ENCODE results near the gene UNC13C. TPM values are rescaled to one million over a fixed set of nuclear protein-coding genes. Genes with fewer than 3 reads are reported as not detected.

Gene UNC13C
- total and polyA plus RNA-seq, 5 donors from 2014 or later: not detected

DNA sequence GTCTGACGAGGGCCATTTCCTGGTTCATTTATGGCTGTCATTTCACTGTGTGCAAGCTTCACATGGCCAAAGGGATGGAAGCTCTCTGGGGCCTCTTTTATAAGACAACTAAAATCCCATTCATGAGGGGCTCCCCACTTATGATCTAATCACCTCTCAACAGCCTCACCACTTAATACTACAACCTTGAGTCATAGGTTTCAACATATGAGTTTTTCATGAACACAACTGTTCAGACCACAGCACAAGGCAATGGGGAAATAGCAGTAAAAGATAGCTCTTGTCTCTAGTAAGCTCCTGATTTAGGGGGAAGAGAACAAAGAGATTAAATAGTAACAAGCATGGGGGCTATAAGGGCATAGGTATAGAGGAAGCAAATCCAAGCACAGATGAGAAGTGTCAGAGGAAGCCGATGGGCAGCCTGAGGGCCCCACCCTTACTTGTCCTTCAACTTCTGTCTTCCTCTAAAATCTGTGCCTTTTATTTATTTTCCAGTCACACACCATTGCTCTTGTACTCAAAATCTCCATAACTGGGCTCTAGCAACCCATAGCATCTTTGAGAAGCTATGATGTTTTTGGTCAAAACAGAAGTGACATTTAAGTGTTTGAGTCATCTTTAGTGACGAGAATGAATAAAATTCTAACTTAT lies 329.1 kb downstream of the UNC13C start:
- peaks cover 0 to 7% (median 2%) of the 10 kb centered on the region in 7 donors for H3K9me3 Mint-ChIP-seq
- Histone ChIP-seq H3K27me3 (ENCODE audit: control insufficient read depth, insufficient read depth, low read length) (no peaks in the 10 kb centered on the region), H3K9me3 (ENCODE audit: control insufficient read depth in 2 of 2, low read length in 2 of 2) (no peaks in the 10 kb centered on the region), H3K4me1 (ENCODE audit: control insufficient read depth, insufficient read depth, low read length, poor library complexity, severe bottlenecking) (no peaks in the 10 kb centered on the region), H3K27ac (ENCODE audit: insufficient read depth, low read length, poor library complexity, severe bottlenecking) (no peak overlapping the region), H3K36me3 (ENCODE audit: control insufficient read depth, insufficient read depth, low read length) (no peaks in the 10 kb centered on the region), H3K4me3 (ENCODE audit: low read depth, low read length) (no peak overlapping the region)
- no peaks in the 10 kb centered on the region for H3K27me3 Mint-ChIP-seq
- H3K4me1 Mint-ChIP-seq: no peaks in the 10 kb centered on the region
- ATAC-seq (ENCODE audit: low read depth in 2 of 2): no peak
- no peak for DNase-seq
- H3K4me3 Mint-ChIP-seq: no peak overlapping the region
- no peaks in the 10 kb centered on the region for H3K36me3 Mint-ChIP-seq
- no peak overlapping the region for H3K27ac Mint-ChIP-seq

DNA sequence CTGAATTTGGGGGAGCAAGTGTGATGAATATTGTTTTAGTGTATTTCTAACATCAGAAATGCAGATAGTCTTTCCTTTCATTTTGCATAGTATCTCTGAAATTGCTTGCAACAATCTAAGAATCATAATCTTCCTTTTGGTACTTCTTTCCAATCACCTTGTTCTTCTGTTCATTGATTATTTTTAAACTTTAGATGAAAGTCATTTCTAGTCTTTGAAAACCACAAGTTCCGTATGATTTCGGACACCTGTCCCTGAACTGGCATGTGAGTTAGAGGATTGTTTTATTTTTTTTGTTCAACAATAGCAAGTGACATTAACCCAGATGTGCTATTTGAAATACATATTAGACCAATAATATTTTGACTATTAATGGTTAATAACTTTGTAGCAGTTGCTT lies 329.7 kb downstream of the UNC13C start:
- Histone ChIP-seq H3K36me3 (ENCODE audit: control insufficient read depth, insufficient read depth, low read length) (no peaks in the 10 kb centered on the region), H3K9me3 (ENCODE audit: control insufficient read depth in 2 of 2, low read length in 2 of 2) (no peaks in the 10 kb centered on the region), H3K4me1 (ENCODE audit: control insufficient read depth, insufficient read depth, low read length, poor library complexity, severe bottlenecking) (no peaks in the 10 kb centered on the region), H3K4me3 (ENCODE audit: low read depth, low read length) (no peak overlapping the region), H3K27me3 (ENCODE audit: control insufficient read depth, insufficient read depth, low read length) (no peaks in the 10 kb centered on the region), H3K27ac (ENCODE audit: insufficient read depth, low read length, poor library complexity, severe bottlenecking) (no peak overlapping the region)
- Mint-ChIP-seq H3K4me1 (no peaks in the 10 kb centered on the region), H3K4me3 (no peak overlapping the region), H3K9me3 (peaks cover 0 to 7% (median 2%) of the 10 kb centered on the region in 7 donors), H3K27me3 (no peaks in the 10 kb centered on the region), H3K27ac (no peak overlapping the region), H3K36me3 (no peaks in the 10 kb centered on the region)
- ATAC-seq (ENCODE audit: low read depth in 2 of 2): no peak
- no peak for DNase-seq

DNA sequence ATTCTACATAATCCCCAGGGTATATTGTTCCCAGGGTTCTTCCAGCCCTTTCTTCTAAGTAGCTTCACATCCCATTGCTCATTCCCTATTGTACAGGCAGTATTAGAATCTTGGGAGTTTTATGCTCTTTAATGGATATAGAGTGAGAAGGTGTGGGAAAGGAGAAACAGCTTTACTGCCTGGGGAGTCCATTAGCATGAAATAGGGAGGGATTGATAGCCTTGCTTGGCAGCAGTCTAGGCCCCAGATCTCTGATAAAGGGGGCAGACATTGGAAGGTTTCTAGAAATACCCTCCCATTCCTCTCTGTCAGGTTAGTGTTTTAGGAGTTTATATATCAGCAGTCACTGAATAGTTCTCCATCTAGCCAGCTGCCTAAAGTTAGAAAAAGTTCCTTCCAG lies 334.3 kb downstream of the UNC13C start:
- Histone ChIP-seq H3K27me3 (ENCODE audit: control insufficient read depth, insufficient read depth, low read length) (no peaks in the 10 kb centered on the region), H3K36me3 (ENCODE audit: control insufficient read depth, insufficient read depth, low read length) (no peaks in the 10 kb centered on the region), H3K4me1 (ENCODE audit: control insufficient read depth, insufficient read depth, low read length, poor library complexity, severe bottlenecking) (no peaks in the 10 kb centered on the region), H3K27ac (ENCODE audit: insufficient read depth, low read length, poor library complexity, severe bottlenecking) (no peak overlapping the region), H3K9me3 (ENCODE audit: control insufficient read depth in 2 of 2, low read length in 2 of 2) (no peaks in the 10 kb centered on the region), H3K4me3 (ENCODE audit: low read depth, low read length) (no peak overlapping the region)
- Mint-ChIP-seq H3K36me3 (no peaks in the 10 kb centered on the region), H3K4me1 (no peaks in the 10 kb centered on the region), H3K27ac (no peak overlapping the region), H3K27me3 (no peaks in the 10 kb centered on the region), H3K4me3 (no peak overlapping the region), H3K9me3 (peaks cover 0 to 13% (median 7%) of the 10 kb centered on the region in 7 donors)
- DNase-seq: no peak
- no peak for ATAC-seq (ENCODE audit: low read depth in 2 of 2)

DNA sequence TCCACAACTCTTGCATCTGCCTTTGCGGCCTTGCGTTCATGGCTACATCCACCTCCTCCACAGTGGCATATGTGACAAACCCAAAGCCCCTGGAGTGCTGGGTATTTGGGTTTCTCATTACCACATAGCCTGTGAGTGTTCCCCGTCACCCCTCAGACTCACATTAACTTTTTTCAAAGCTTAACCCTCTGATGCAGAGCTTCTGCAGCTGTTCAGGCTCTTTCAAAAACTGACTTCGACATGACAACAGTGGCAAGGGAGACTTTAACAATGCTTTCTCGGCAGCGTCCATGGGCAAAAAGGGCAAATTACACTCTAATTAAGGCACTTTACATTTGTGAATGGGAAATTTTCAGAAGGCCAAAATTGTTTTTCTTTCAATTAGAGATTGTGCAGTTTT lies 343.2 kb downstream of the UNC13C start:
- Histone ChIP-seq H3K4me1 (ENCODE audit: control insufficient read depth, insufficient read depth, low read length, poor library complexity, severe bottlenecking) (no peaks in the 10 kb centered on the region), H3K27me3 (ENCODE audit: control insufficient read depth, insufficient read depth, low read length) (no peaks in the 10 kb centered on the region), H3K27ac (ENCODE audit: insufficient read depth, low read length, poor library complexity, severe bottlenecking) (no peak overlapping the region), H3K36me3 (ENCODE audit: control insufficient read depth, insufficient read depth, low read length) (no peaks in the 10 kb centered on the region), H3K4me3 (ENCODE audit: low read depth, low read length) (no peak overlapping the region), H3K9me3 (ENCODE audit: control insufficient read depth in 2 of 2, low read length in 2 of 2) (no peaks in the 10 kb centered on the region)
- Mint-ChIP-seq H3K4me1 (no peaks in the 10 kb centered on the region), H3K27ac (no peak overlapping the region), H3K9me3 (peaks cover 0 to 11% (median 2%) of the 10 kb centered on the region in 7 donors), H3K36me3 (no peaks in the 10 kb centered on the region), H3K4me3 (no peak overlapping the region), H3K27me3 (no peaks in the 10 kb centered on the region)
- ATAC-seq (ENCODE audit: low read depth in 2 of 2) (no peak), DNase-seq (no peak)

DNA sequence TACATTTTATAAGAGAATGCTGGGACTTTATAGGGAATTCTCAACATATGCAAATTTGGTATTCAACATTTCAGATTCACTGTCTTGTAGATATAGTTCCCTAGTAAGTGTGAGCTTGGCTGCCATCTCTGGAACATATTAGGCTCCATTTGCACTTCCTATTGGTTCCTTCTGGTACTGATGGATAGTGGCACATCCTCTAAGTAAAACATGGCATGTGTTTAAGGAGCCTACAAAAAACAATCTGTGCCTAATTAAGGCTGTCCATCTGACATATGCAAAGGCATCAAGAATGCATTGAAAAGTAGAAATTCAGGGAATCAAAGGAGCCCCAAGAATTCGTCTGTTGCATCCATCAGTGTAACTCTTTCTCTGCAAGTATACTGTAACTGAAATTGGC lies 344.1 kb downstream of the UNC13C start:
- Histone ChIP-seq H3K4me1 (ENCODE audit: control insufficient read depth, insufficient read depth, low read length, poor library complexity, severe bottlenecking) (no peaks in the 10 kb centered on the region), H3K36me3 (ENCODE audit: control insufficient read depth, insufficient read depth, low read length) (no peaks in the 10 kb centered on the region), H3K27ac (ENCODE audit: insufficient read depth, low read length, poor library complexity, severe bottlenecking) (no peak overlapping the region), H3K9me3 (ENCODE audit: control insufficient read depth in 2 of 2, low read length in 2 of 2) (no peaks in the 10 kb centered on the region), H3K4me3 (ENCODE audit: low read depth, low read length) (no peak overlapping the region), H3K27me3 (ENCODE audit: control insufficient read depth, insufficient read depth, low read length) (no peaks in the 10 kb centered on the region)
- H3K4me1 Mint-ChIP-seq: no peaks in the 10 kb centered on the region
- peaks cover 0 to 12% (median 2%) of the 10 kb centered on the region in 7 donors for H3K9me3 Mint-ChIP-seq
- H3K27me3 Mint-ChIP-seq: no peaks in the 10 kb centered on the region
- no peaks in the 10 kb centered on the region for H3K36me3 Mint-ChIP-seq
- H3K27ac Mint-ChIP-seq: no peak overlapping the region
- no peak overlapping the region for H3K4me3 Mint-ChIP-seq
- ATAC-seq (ENCODE audit: low read depth in 2 of 2) (no peak), DNase-seq (no peak)

DNA sequence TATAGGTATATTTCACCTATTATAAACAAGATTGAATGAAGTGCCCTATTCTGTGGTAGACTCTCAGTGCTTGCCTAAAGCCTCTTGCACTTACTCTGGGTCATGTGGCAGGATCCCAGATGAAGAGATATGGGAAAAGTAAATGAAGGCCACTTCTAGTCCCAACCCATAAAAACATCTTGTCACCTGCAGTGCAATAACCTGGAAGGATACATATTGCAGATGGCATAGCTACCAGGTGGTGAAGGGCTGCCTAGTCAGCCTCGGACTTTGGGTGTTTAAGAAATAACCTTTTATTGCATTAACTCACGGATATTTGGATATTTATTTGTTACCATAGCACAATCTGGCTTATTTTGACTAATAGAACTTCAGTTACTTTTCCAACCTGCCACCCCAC lies 367.1 kb downstream of the UNC13C start:
- H3K27ac ChIP-seq (ENCODE audit: insufficient read depth, low read length, poor library complexity, severe bottlenecking): no peak overlapping the region
- no peaks in the 10 kb centered on the region for H3K4me1 Mint-ChIP-seq
- ATAC-seq (ENCODE audit: low read depth in 2 of 2) (no peak), DNase-seq (no peak)
- peaks cover 0 to 14% (median 3%) of the 10 kb centered on the region in 7 donors for H3K9me3 Mint-ChIP-seq
- no peaks in the 10 kb centered on the region for H3K4me1 ChIP-seq (ENCODE audit: control insufficient read depth, insufficient read depth, low read length, poor library complexity, severe bottlenecking)
- no peaks in the 10 kb centered on the region for H3K36me3 Mint-ChIP-seq
- H3K27me3 Mint-ChIP-seq: peaks cover 4% of the 10 kb centered on the region
- no peak overlapping the region for H3K27ac Mint-ChIP-seq
- no peak overlapping the region for H3K4me3 ChIP-seq (ENCODE audit: low read depth, low read length)
- no peaks in the 10 kb centered on the region for H3K27me3 ChIP-seq (ENCODE audit: control insufficient read depth, insufficient read depth, low read length)
- H3K9me3 ChIP-seq (ENCODE audit: control insufficient read depth in 2 of 2, low read length in 2 of 2): no peaks in the 10 kb centered on the region
- no peak overlapping the region for H3K4me3 Mint-ChIP-seq
- H3K36me3 ChIP-seq (ENCODE audit: control insufficient read depth, insufficient read depth, low read length): no peaks in the 10 kb centered on the region

DNA sequence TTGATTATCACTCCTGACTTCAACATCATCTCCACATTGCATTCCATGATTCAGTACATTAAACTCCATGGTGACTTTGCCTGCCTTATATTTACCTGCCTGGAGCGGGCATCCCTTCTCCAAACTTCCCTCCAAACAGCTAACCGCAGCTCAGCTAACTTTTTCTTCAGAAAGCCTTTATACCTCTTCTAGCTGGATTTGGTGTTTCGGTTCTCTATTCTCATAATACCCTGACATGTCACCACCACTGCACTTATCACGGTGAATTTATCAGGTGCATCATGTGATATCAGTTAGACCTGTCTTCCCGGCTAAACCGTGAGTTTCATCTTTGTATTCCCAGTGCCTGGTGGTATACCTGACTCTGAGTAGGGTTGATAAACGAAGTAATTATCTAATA lies 367.6 kb downstream of the UNC13C start:
- H3K27ac Mint-ChIP-seq: no peak overlapping the region
- Histone ChIP-seq H3K36me3 (ENCODE audit: control insufficient read depth, insufficient read depth, low read length) (no peaks in the 10 kb centered on the region), H3K4me3 (ENCODE audit: low read depth, low read length) (no peak overlapping the region), H3K27me3 (ENCODE audit: control insufficient read depth, insufficient read depth, low read length) (no peaks in the 10 kb centered on the region), H3K27ac (ENCODE audit: insufficient read depth, low read length, poor library complexity, severe bottlenecking) (no peak overlapping the region), H3K4me1 (ENCODE audit: control insufficient read depth, insufficient read depth, low read length, poor library complexity, severe bottlenecking) (no peaks in the 10 kb centered on the region), H3K9me3 (ENCODE audit: control insufficient read depth in 2 of 2, low read length in 2 of 2) (no peaks in the 10 kb centered on the region)
- no peak for ATAC-seq (ENCODE audit: low read depth in 2 of 2)
- H3K4me1 Mint-ChIP-seq: no peaks in the 10 kb centered on the region
- H3K27me3 Mint-ChIP-seq: peaks cover 4% of the 10 kb centered on the region
- H3K4me3 Mint-ChIP-seq: no peak overlapping the region
- no peak for DNase-seq
- H3K36me3 Mint-ChIP-seq: no peaks in the 10 kb centered on the region
- peaks cover 0 to 14% (median 3%) of the 10 kb centered on the region in 7 donors for H3K9me3 Mint-ChIP-seq

DNA sequence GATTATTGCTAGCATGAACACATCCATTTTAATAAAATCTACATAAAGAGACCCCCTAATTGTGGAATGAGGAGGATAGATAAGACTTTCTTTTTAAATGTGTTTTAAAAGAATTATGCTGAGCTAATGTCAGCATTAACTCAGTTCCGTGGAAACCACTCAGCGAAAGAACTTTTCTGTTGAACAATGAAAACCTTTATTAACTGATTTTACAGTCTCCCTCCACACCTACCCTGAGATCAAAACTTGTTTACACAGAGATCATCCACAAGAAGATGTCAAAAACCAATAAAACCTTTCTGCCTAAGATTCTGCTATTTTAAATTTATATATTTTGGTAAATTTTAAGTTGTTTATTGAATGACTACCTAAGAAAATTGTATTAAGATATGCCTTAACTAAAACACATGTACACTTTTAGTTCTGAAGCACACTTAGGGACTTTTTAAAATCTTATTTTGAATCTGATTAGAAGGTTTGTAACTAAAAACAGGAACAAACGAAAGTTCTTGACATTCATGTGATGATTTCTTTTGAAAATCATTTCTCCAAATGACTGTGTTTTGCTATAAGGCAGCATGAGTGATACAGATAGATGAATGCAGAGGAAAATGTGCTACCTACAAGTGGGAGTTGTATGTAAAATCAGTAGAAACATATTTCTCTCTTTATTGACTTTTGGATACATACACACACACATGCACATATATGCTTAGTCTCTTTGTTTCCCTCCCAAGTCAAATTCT lies 369.0 kb downstream of the UNC13C start:
- H3K27me3 ChIP-seq (ENCODE audit: control insufficient read depth, insufficient read depth, low read length): no peaks in the 10 kb centered on the region
- H3K4me3 ChIP-seq (ENCODE audit: low read depth, low read length): no peak overlapping the region
- Mint-ChIP-seq H3K27ac (no peak overlapping the region), H3K9me3 (peaks cover 0 to 14% (median 2%) of the 10 kb centered on the region in 7 donors), H3K36me3 (no peaks in the 10 kb centered on the region), H3K27me3 (peaks cover 4% of the 10 kb centered on the region), H3K4me3 (no peak overlapping the region), H3K4me1 (no peaks in the 10 kb centered on the region)
- H3K36me3 ChIP-seq (ENCODE audit: control insufficient read depth, insufficient read depth, low read length): no peaks in the 10 kb centered on the region
- no peaks in the 10 kb centered on the region for H3K9me3 ChIP-seq (ENCODE audit: control insufficient read depth in 2 of 2, low read length in 2 of 2)
- DNase-seq (no peak), ATAC-seq (ENCODE audit: low read depth in 2 of 2) (no peak)
- no peak overlapping the region for H3K27ac ChIP-seq (ENCODE audit: insufficient read depth, low read length, poor library complexity, severe bottlenecking)
- no peaks in the 10 kb centered on the region for H3K4me1 ChIP-seq (ENCODE audit: control insufficient read depth, insufficient read depth, low read length, poor library complexity, severe bottlenecking)

Data from CD4-positive, CD25-positive, alpha-beta regulatory T cell (primary cell).